Smooth muscle cell of trachea (primary cell): ENCODE results near the gene BRWD1. TPM values are rescaled to one million over a fixed set of nuclear protein-coding genes. Genes with fewer than 3 reads are reported as not detected.

Experiments used
- total RNA-seq: library from RNA; depleted of rRNA; stranded (reverse); fragments of >200 nt; gene quantifications from 2 replicates; pipeline ENCODE4 v1.2.1, GENCODE V29; 2014

Gene BRWD1
- total RNA-seq = 48.5 and 60.9 TPM in 2 replicates

DNA sequence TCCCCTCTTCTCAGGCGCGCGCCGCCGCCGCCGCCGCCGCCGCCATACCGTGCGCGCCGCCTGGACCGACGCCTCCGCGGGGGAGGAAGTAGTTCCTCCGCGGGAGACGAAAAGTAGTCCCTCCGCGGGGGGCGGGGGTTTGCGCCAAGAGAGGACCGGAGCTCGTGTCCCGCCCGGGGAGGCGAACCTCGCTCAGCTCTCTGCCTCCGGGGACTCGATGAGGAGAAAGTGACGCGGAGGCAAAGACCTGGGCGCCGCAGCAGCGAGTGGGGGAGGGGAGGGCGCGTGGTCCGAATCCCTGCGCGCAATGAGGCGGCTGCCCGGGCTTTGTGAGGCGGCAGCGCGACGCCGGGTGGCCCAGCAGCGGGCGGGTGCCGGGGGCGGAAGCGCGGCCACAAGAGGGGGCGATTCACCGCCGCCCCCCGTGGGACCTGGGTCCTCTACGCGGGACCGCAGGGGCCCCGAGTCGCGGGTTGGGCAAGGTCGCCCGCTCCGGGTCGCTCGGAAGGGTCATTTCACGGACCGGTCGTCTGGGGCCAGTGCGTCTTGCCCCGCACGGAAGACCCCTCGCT is at the start of gene BRWD1:
TSS of gene BRWD1 (minus strand) at position 62 of the 572 bp plus-strand sequence. CDS start 141 bp downstream, outside the sequence.

DNA sequence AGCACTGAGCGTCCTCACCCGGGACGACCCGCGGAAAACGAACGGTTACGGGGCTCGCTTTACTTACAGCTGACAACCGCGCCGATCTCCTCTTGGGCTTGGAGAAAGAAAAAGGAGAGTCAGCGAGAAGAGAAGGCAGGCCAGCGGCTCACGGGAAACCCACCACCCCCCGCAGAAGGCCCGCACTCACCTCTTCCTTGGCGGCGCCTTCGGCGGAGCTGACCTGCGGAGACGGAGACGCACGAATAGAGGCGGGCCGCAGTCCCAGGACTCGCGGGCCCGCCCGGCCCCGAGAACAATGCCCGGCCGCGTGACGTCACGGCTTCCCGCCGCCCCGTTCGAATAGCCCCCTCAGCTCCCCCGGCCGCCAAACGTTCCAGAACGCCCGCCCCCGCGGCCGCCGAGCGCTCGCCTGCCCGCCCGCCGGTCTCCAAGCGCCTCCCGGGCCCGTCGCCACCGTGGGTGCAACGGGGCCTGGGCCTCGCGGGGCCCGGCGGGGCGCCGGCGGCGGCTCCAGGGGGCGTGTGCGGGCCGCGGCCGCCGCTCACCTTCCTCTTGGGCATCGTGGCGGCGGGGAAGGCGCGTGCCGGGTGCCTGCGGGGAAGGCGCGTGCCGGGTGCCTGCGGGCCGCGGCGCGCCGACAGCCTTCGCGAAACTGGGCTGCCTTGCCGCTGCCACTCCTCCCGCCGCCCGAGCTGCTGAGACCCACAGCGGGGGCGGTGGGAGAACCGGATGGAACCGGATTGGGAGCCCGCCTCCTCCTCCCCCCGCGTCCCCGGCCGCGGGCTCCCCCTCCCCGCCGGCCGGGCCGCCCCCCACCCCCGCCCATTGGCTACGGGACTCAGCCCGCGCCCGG is 35.2 kb upstream of the BRWD1 start, which contains the start of gene HMGN1:
TSS of gene HMGN1 (minus strand) at position 734 of the 856 bp plus-strand sequence. CDS start at position 563, 171 bp downstream.

GRCh38 chr21:39183272-39184049 is 130.0 kb downstream of the BRWD1 start, which contains the start of gene PSMG1:
Gene PSMG1, minus strand, starts transcription at chr21:39183451. Its CDS starts 66 bp downstream, at chr21:39183385.

Other genes with a start within 250 kb of the BRWD1 start
- gene PSMG1, start 130.2 kb downstream of the BRWD1 start, total RNA-seq = 36.2 and 50.0 TPM in 2 replicates
- 143 and 303 TPM in 2 replicates for gene HMGN1, start 35.5 kb upstream of the BRWD1 start, total RNA-seq
- 0.66 and 0.87 TPM in 2 replicates for gene LCA5L, start 132.1 kb upstream of the BRWD1 start, total RNA-seq
- 2.2 and 2.8 TPM in 2 replicates for gene SH3BGR, start 138.3 kb upstream of the BRWD1 start, total RNA-seq